Measurements from ENCODE around the gene GEMIN5. TPM values are rescaled to one million over a fixed set of nuclear protein-coding genes. Genes with fewer than 3 reads are reported as not detected.

The GEMIN5 gene
- polyA plus RNA-seq, 2 of the 4 experiments (the other 2 are of a cell fraction), result 20.2 to 22.6 TPM

GRCh38 chr5:154945695-154946301, 7.8 kb upstream of the GEMIN5 start:
- TF ChIP-seq E2F6 (IDR thresholded peaks at IDR 0.05; ENCODE audit: borderline replicate concordance, low read depth), result no peak
- TF ChIP-seq HDAC2 (IDR thresholded peaks at IDR 0.05), result no peak
- no peak for TF ChIP-seq RARB (CRISPR knock-in tag; IDR thresholded peaks at IDR 0.05)
- peak; percentile 58 for TF ChIP-seq SMC3 (IDR thresholded peaks at IDR 0.05)
- no peak for TF ChIP-seq PBX3 (IDR thresholded peaks at IDR 0.05)
- TF ChIP-seq TP53 (CRISPR knock-in tag; IDR thresholded peaks at IDR 0.05), result no peak
- no peak for TF ChIP-seq CEBPB (IDR thresholded peaks at IDR 0.05)
- TF ChIP-seq RAD21 (conservative IDR thresholded peaks at IDR 0.05 in 1 of 2, IDR thresholded peaks at IDR 0.05 in 1 of 2), result peak; percentile 36 to 51
- TF ChIP-seq, protein P1, sequence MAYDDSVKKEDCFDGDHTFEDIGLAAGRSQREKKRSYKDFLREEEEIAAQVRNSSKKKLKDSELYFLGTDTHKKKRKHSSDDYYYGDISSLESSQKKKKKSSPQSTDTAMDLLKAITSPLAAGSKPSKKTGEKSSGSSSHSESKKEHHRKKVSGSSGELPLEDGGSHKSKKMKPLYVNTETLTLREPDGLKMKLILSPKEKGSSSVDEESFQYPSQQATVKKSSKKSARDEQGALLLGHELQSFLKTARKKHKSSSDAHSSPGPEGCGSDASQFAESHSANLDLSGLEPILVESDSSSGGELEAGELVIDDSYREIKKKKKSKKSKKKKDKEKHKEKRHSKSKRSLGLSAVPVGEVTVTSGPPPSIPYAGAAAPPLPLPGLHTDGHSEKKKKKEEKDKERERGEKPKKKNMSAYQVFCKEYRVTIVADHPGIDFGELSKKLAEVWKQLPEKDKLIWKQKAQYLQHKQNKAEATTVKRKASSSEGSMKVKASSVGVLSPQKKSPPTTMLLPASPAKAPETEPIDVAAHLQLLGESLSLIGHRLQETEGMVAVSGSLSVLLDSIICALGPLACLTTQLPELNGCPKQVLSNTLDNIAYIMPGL (CRISPR knock-in tag; IDR thresholded peaks at IDR 0.05; ENCODE audit: borderline replicate concordance), result no peak
- TF ChIP-seq CTCF (IDR thresholded peaks at IDR 0.05), result peak; percentile 60
- no peak for TF ChIP-seq JUNB (IDR thresholded peaks at IDR 0.05)
- no peak for TF ChIP-seq EHF (CRISPR knock-in tag; IDR thresholded peaks at IDR 0.05)
- TF ChIP-seq, protein P2, sequence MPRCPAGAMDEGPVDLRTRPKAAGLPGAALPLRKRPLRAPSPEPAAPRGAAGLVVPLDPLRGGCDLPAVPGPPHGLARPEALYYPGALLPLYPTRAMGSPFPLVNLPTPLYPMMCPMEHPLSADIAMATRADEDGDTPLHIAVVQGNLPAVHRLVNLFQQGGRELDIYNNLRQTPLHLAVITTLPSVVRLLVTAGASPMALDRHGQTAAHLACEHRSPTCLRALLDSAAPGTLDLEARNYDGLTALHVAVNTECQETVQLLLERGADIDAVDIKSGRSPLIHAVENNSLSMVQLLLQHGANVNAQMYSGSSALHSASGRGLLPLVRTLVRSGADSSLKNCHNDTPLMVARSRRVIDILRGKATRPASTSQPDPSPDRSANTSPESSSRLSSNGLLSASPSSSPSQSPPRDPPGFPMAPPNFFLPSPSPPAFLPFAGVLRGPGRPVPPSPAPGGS (IDR thresholded peaks at IDR 0.05), result no peak
- no peak for TF ChIP-seq RCOR1 (IDR thresholded peaks at IDR 0.05; ENCODE audit: low read depth, low read length)
- TF ChIP-seq FOXS1 (CRISPR knock-in tag; IDR thresholded peaks at IDR 0.05), result no peak
- ChIA-PET POLR2A (no interaction called here), CTCF (interaction anchor here (1.0 to 2.3 kb wide), 7 partner anchors 20 to 78 kb away, joined by 3 to 8 read pairs (median 3); no protein-coding TSS in a partner anchor)
- Histone ChIP-seq H3K27ac (no peak overlapping the region), H3K4me2 (no peak overlapping the region), H3K9me3 (no peaks in the 10 kb centered on the region), H3K4me3 (no peak overlapping the region), H3K4me1 (peaks cover 8% of the 10 kb centered on the region)
- FAIRE-seq (no peak), ATAC-seq (no peak), DNase-seq (ENCODE audit: low read depth in 1 of 2, low spot score in 1 of 2) (peak; percentile 18 to 28)
- WGBS (ENCODE audit: missing lambda C conversion rate), result 85% methylated on average over 2 of the region's 2 CpGs

- FAIRE-seq (no peak), DNase-seq (ENCODE audit: low read depth in 1 of 2, low spot score in 1 of 2) (no peak), ATAC-seq (no peak)
- no peak overlapping the region for H3K4me3 ChIP-seq
- no peak overlapping the region for H3K4me2 ChIP-seq
- ChIA-PET CTCF (interaction anchor here (1.1 to 2.3 kb wide), 5 partner anchors 21 to 77 kb away, joined by 3 to 8 read pairs (median 3); no protein-coding TSS in a partner anchor), POLR2A (no interaction called here)
- TF ChIP-seq POLR2AphosphoS2 (conservative IDR thresholded peaks at IDR 0.05; ENCODE audit: low read length), result no peak
- TF ChIP-seq HDAC2 (IDR thresholded peaks at IDR 0.05), result no peak
- TF ChIP-seq EHF (CRISPR knock-in tag; IDR thresholded peaks at IDR 0.05), result no peak
- TF ChIP-seq CTCF (IDR thresholded peaks at IDR 0.05), result no peak
- H3K27ac ChIP-seq, result no peak overlapping the region
- H3K4me1 ChIP-seq, result peaks cover 13% of the 10 kb centered on the region
- no peaks in the 10 kb centered on the region for H3K9me3 ChIP-seq
Measured at GRCh38 chr5:154944716-154945115, 6.7 kb upstream of the GEMIN5 start.
